Stimulated activated naive CD8-positive, alpha-beta T cell treated with anti-CD3 and anti-CD28 coated beads, Interleukin-15, amount 100 ng/mL, for 72 hours (primary cell): ENCODE data around the gene CKAP2L.

Experiments
- ATAC-seq: fragments of 150-1000 bp; cut with Tn5 transposase; 2 replicates; pipeline ENCODE4 v1.10.0; 2021; ENCODE audit warnings: mild to moderate bottlenecking, moderate library complexity
- DNase-seq, 2 donors: peaks; one replicate each; pipeline ENCODE4 v3.0.0; 2021 to 2022
- H3K27ac Mint-ChIP-seq, 2 donors: one replicate each; pipeline ENCODE4 v1.8.0; 2022; ENCODE audit warnings: mild to moderate bottlenecking in 2 of 2, mixed read lengths in 2 of 2, moderate library complexity in 2 of 2
- H3K27me3 Mint-ChIP-seq: one replicate; pipeline ENCODE4 v1.8.0; 2022; ENCODE audit warnings: mixed read lengths
- H3K4me1 Mint-ChIP-seq: one replicate; pipeline ENCODE4 v1.8.0; 2022; ENCODE audit warnings: mild to moderate bottlenecking, mixed read lengths
- H3K4me3 Mint-ChIP-seq, 2 donors: one replicate each; pipeline ENCODE4 v1.8.0; 2022; ENCODE audit warnings: mild to moderate bottlenecking in 2 of 2, mixed read lengths in 2 of 2, moderate library complexity in 1 of 2
- H3K9me3 Mint-ChIP-seq, 2 donors: one replicate each; pipeline ENCODE4 v1.8.0; 2022; ENCODE audit warnings: mixed read lengths in 2 of 2

CKAP2L gene

GRCh38 chr2:112764071-112765044 lies at the start of gene CKAP2L:
TSS of gene CKAP2L (minus strand) at chr2:112764609. CDS start at chr2:112764598, 11 bp downstream.
- peak; percentile 98 for ATAC-seq
- DNase-seq = peak; percentile 94 to 97
- peaks cover 41% of the 10 kb centered on the region for H3K4me1 Mint-ChIP-seq
- no peaks in the 10 kb centered on the region for H3K9me3 Mint-ChIP-seq
- H3K4me3 Mint-ChIP-seq = peak within 1 kb of the TSS; percentile 93 to 99
- H3K27me3 Mint-ChIP-seq = no peaks in the 10 kb centered on the region
- peak within 1 kb of the TSS; percentile 98 to 99 for H3K27ac Mint-ChIP-seq

- Mint-ChIP-seq H3K27me3 (peaks cover 3% of the 10 kb centered on the region), H3K27ac (no peak overlapping the region), H3K4me1 (peaks cover 32% of the 10 kb centered on the region), H3K9me3 (peaks cover 12 to 23% of the 10 kb centered on the region in 2 donors), H3K4me3 (no peak overlapping the region)
- DNase-seq = no peak
- ATAC-seq = no peak
Measured at GRCh38 chr2:112813280-112813966, 49.0 kb upstream of the CKAP2L start.

GRCh38 chr2:112812318-112813267 lies 48.2 kb upstream of the CKAP2L start:
- Mint-ChIP-seq H3K4me1 (peaks cover 32% of the 10 kb centered on the region), H3K27me3 (no peaks in the 10 kb centered on the region), H3K27ac (no peak overlapping the region), H3K9me3 (peaks cover 15 to 28% of the 10 kb centered on the region in 2 donors), H3K4me3 (no peak overlapping the region)
- DNase-seq (no peak), ATAC-seq (no peak)

GRCh38 chr2:112811841-112812306 lies 47.5 kb upstream of the CKAP2L start:
- H3K9me3 Mint-ChIP-seq = peaks cover 20 to 35% of the 10 kb centered on the region in 2 donors
- DNase-seq = no peak
- H3K27ac Mint-ChIP-seq = no peak overlapping the region
- H3K4me1 Mint-ChIP-seq = peaks cover 32% of the 10 kb centered on the region
- no peaks in the 10 kb centered on the region for H3K27me3 Mint-ChIP-seq
- peak; percentile 58 for ATAC-seq
- H3K4me3 Mint-ChIP-seq = peak overlapping the region in 1 of 2 donors; percentile 50

- no peak for DNase-seq
- peaks cover 20 to 40% of the 10 kb centered on the region in 2 donors for H3K9me3 Mint-ChIP-seq
- ATAC-seq = no peak
- no peaks in the 10 kb centered on the region for H3K27me3 Mint-ChIP-seq
- H3K4me3 Mint-ChIP-seq = peak overlapping the region in 1 of 2 donors; percentile 4
- peak overlapping the region; percentile 21 to 28 for H3K27ac Mint-ChIP-seq
- H3K4me1 Mint-ChIP-seq = peaks cover 32% of the 10 kb centered on the region
Measured at GRCh38 chr2:112811276-112811831, 46.9 kb upstream of the CKAP2L start.

GRCh38 chr2:112809112-112809511 lies 44.7 kb upstream of the CKAP2L start:
- ATAC-seq = no peak
- no peak for DNase-seq
- Mint-ChIP-seq H3K9me3 (peaks cover 20 to 41% of the 10 kb centered on the region in 2 donors), H3K4me1 (peaks cover 43% of the 10 kb centered on the region), H3K4me3 (no peak overlapping the region), H3K27me3 (no peaks in the 10 kb centered on the region), H3K27ac (no peak overlapping the region)

- no peak overlapping the region for H3K27ac Mint-ChIP-seq
- ATAC-seq (no peak), DNase-seq (no peak)
- H3K9me3 Mint-ChIP-seq = peaks cover 20 to 41% of the 10 kb centered on the region in 2 donors
- H3K4me3 Mint-ChIP-seq = no peak overlapping the region
- H3K4me1 Mint-ChIP-seq = peaks cover 42% of the 10 kb centered on the region
- H3K27me3 Mint-ChIP-seq = no peaks in the 10 kb centered on the region
Measured at GRCh38 chr2:112807233-112807807, 42.9 kb upstream of the CKAP2L start.

GRCh38 chr2:112805542-112805941 lies 41.1 kb upstream of the CKAP2L start:
- no peak for DNase-seq
- Mint-ChIP-seq H3K4me1 (peaks cover 31% of the 10 kb centered on the region), H3K4me3 (no peak overlapping the region), H3K9me3 (peaks cover 16 to 31% of the 10 kb centered on the region in 2 donors), H3K27ac (no peak overlapping the region), H3K27me3 (no peaks in the 10 kb centered on the region)
- ATAC-seq = no peak

- no peaks in the 10 kb centered on the region for H3K27me3 Mint-ChIP-seq
- H3K4me3 Mint-ChIP-seq = no peak overlapping the region
- no peak overlapping the region for H3K27ac Mint-ChIP-seq
- peaks cover 8 to 18% of the 10 kb centered on the region in 2 donors for H3K9me3 Mint-ChIP-seq
- no peak for DNase-seq
- H3K4me1 Mint-ChIP-seq = peaks cover 39% of the 10 kb centered on the region
- ATAC-seq = peak; percentile 69
Measured at GRCh38 chr2:112803691-112804521, 39.5 kb upstream of the CKAP2L start.

- H3K9me3 Mint-ChIP-seq = no peaks in the 10 kb centered on the region
- H3K27ac Mint-ChIP-seq = no peak overlapping the region
- ATAC-seq (no peak), DNase-seq (no peak)
- peaks cover 14% of the 10 kb centered on the region for H3K27me3 Mint-ChIP-seq
- no peak overlapping the region for H3K4me3 Mint-ChIP-seq
- H3K4me1 Mint-ChIP-seq = peaks cover 43% of the 10 kb centered on the region
Measured at GRCh38 chr2:112800881-112801583, 36.6 kb upstream of the CKAP2L start.

- DNase-seq (no peak), ATAC-seq (peak; percentile 67)
- Mint-ChIP-seq H3K27ac (no peak overlapping the region), H3K4me3 (no peak overlapping the region), H3K27me3 (peaks cover 19% of the 10 kb centered on the region), H3K9me3 (no peaks in the 10 kb centered on the region), H3K4me1 (peaks cover 40% of the 10 kb centered on the region)
Measured at GRCh38 chr2:112798979-112799975, 34.9 kb upstream of the CKAP2L start.

GRCh38 chr2:112796486-112796885 lies 32.1 kb upstream of the CKAP2L start:
- H3K4me1 Mint-ChIP-seq = peaks cover 43% of the 10 kb centered on the region
- no peak overlapping the region for H3K4me3 Mint-ChIP-seq
- DNase-seq (no peak), ATAC-seq (no peak)
- H3K27me3 Mint-ChIP-seq = peaks cover 19% of the 10 kb centered on the region
- H3K27ac Mint-ChIP-seq = no peak overlapping the region
- peaks cover 4 to 10% of the 10 kb centered on the region in 2 donors for H3K9me3 Mint-ChIP-seq
